ENCODE measurements around the gene NEURL1B.

DNA sequence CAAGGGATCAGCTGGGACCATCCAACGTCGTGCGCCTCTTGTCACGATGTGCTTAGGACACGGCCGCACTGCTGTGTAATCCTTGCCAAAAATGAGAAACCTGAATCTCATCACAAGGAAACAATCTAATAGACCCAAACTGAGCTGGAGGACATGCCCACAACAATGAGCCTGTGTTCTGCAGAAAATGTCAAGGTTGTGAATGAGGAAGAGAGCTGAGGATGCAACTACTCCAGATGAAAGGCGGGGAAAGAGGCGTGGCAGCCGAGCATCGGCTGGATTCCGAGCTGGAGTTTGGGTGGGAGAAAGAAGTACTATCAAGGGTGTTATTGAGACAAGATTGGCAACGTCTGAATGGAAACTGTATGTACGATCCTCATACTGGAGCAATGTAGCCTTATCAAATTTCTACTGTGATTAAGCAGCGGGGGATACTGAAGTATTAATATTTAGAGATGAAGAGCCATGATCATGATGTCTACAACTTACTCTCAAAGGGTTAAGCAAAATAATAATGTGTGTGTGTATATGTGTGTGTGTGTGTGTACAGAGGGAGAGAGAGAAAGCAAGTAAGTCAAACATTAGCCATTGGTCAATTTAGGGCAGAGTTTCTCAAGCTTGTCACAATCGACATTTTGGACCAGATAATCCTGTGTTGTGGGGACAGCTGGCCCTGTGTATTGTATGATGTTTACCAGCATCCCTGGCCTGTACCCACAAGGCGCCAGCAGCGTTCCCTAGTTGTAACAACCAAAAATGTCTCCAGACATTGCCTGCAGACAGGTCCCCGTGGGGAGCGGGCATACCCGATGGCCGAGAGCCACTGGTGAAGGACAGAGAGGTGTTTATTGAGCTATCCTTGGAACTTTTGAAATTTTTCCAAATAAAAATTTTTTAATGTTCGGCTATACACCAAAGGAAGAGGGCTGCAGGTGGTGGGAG is 83.5 kb downstream of the NEURL1B start:
- no peak for TF ChIP-seq POLR2A (IDR thresholded peaks at IDR 0.05)
- no peak for TF ChIP-seq CTCF (IDR thresholded peaks at IDR 0.05)
